Parathyroid adenoma (tissue), 2 donors: ENCODE measurements around the gene CBLN4.

ENCODE experiments used
- H2AFZ ChIP-seq: fragments of 300-600 bp; sonication (generic); one replicate; pipeline ENCODE4 v1.7.0; 2017; ENCODE audit warnings: antibody characterized with exemption, mild to moderate bottlenecking
- H3K27ac ChIP-seq: fragments of 300-600 bp; sonication (generic); one replicate; pipeline ENCODE4 v1.7.0; 2017
- H3K27me3 ChIP-seq: fragments of 300-600 bp; sonication (generic); one replicate; pipeline ENCODE4 v1.7.0; 2017; ENCODE audit warnings: low read length; ENCODE audit not compliant: control insufficient read depth, insufficient read depth
- H3K36me3 ChIP-seq: fragments of 300-600 bp; sonication (generic); one replicate; pipeline ENCODE4 v1.7.0; 2017; ENCODE audit warnings: low read length; ENCODE audit not compliant: control insufficient read depth, insufficient read depth
- H3K4me1 ChIP-seq: fragments of 300-600 bp; sonication (generic); one replicate; pipeline ENCODE4 v1.7.0; 2017; ENCODE audit warnings: control low read depth
- H3K4me2 ChIP-seq: fragments of 300-600 bp; sonication (generic); one replicate; pipeline ENCODE4 v1.7.0; 2017; ENCODE audit warnings: low read length
- H3K4me3 ChIP-seq: fragments of 300-600 bp; sonication (generic); one replicate; pipeline ENCODE4 v1.7.0; 2017; ENCODE audit warnings: low read depth, low read length
- H3K79me2 ChIP-seq: fragments of 300-600 bp; sonication (generic); one replicate; pipeline ENCODE4 v1.7.0; 2017; ENCODE audit warnings: control low read depth
- H3K9ac ChIP-seq: fragments of 300-600 bp; sonication (generic); one replicate; pipeline ENCODE4 v1.7.0; 2017; ENCODE audit warnings: mild to moderate bottlenecking
- H3K9me3 ChIP-seq: fragments of 300-600 bp; sonication (generic); one replicate; pipeline ENCODE4 v1.7.0; 2017; ENCODE audit warnings: low read length; ENCODE audit not compliant: control insufficient read depth
- CTCF ChIP-seq: fragments of 300-600 bp; sonication (generic); IDR thresholded peaks from one replicate; pipeline ENCODE4 v1.7.0; 2017; ENCODE audit warnings: antibody characterized with exemption, mild to moderate bottlenecking
- donor health status: primary hyperparathyroidism.

CBLN4 gene

GRCh38 chr20:56002908-56003800 lies 2.2 kb downstream of the CBLN4 start:
- no peak overlapping the region for H3K9ac ChIP-seq
- H3K4me2 ChIP-seq: no peak overlapping the region
- H2AFZ ChIP-seq: no peak overlapping the region
- peaks cover 11% of the 10 kb centered on the region for H3K27me3 ChIP-seq
- H3K9me3 ChIP-seq: no peaks in the 10 kb centered on the region
- no peak overlapping the region for H3K4me3 ChIP-seq
- no peak for TF ChIP-seq CTCF
- no peaks in the 10 kb centered on the region for H3K4me1 ChIP-seq
- H3K79me2 ChIP-seq: no peaks in the 10 kb centered on the region
- H3K27ac ChIP-seq: no peak overlapping the region
- no peaks in the 10 kb centered on the region for H3K36me3 ChIP-seq

- no peak for TF ChIP-seq CTCF
- no peak overlapping the region for H3K9ac ChIP-seq
- H2AFZ ChIP-seq: no peak overlapping the region
- no peak overlapping the region for H3K4me3 ChIP-seq
- H3K27me3 ChIP-seq: peaks cover 11% of the 10 kb centered on the region
- no peaks in the 10 kb centered on the region for H3K79me2 ChIP-seq
- H3K36me3 ChIP-seq: no peaks in the 10 kb centered on the region
- no peak overlapping the region for H3K27ac ChIP-seq
- no peaks in the 10 kb centered on the region for H3K4me1 ChIP-seq
- H3K9me3 ChIP-seq: no peaks in the 10 kb centered on the region
- H3K4me2 ChIP-seq: no peak overlapping the region
Observed at GRCh38 chr20:56001890-56002289, 3.4 kb downstream of the CBLN4 start.

GRCh38 chr20:56001106-56001785 lies 4.1 kb downstream of the CBLN4 start:
- H3K9me3 ChIP-seq: no peaks in the 10 kb centered on the region
- no peak overlapping the region for H3K4me3 ChIP-seq
- no peak overlapping the region for H2AFZ ChIP-seq
- peaks cover 11% of the 10 kb centered on the region for H3K27me3 ChIP-seq
- H3K4me2 ChIP-seq: no peak overlapping the region
- TF ChIP-seq CTCF: no peak
- no peak overlapping the region for H3K9ac ChIP-seq
- no peaks in the 10 kb centered on the region for H3K4me1 ChIP-seq
- no peaks in the 10 kb centered on the region for H3K36me3 ChIP-seq
- no peak overlapping the region for H3K27ac ChIP-seq
- no peaks in the 10 kb centered on the region for H3K79me2 ChIP-seq

- Histone ChIP-seq H3K4me1 (no peaks in the 10 kb centered on the region), H3K27ac (no peak overlapping the region), H3K79me2 (no peaks in the 10 kb centered on the region), H2AFZ (no peak overlapping the region), H3K9me3 (no peaks in the 10 kb centered on the region), H3K9ac (no peak overlapping the region), H3K27me3 (no peaks in the 10 kb centered on the region), H3K4me3 (no peak overlapping the region), H3K4me2 (no peak overlapping the region), H3K36me3 (no peaks in the 10 kb centered on the region)
- TF ChIP-seq CTCF: no peak
Observed at GRCh38 chr20:55978550-55978949, 26.8 kb downstream of the CBLN4 start.
